GM19023 (cell line): ENCODE data around the gene MIF4GD.
"Not testable (repeated sequence)": the region's sequence is repeated elsewhere in the genome, so short reads cannot be mapped to it uniquely, and the experiment has no call there.

ENCODE experiments used
- ATAC-seq: cut with Tn5 transposase; IDR thresholded peaks from one replicate; pipeline ENCODE4 v1.9.1; 2021; ENCODE audit warnings: mild to moderate bottlenecking, moderate library complexity; ENCODE audit not compliant: unreplicated experiment

MIF4GD gene

GRCh38 chr17:75270966-75271232, at the start of gene MIF4GD:
Gene MIF4GD (minus strand): TSS chr17:75271231. CDS start chr17:75270195, 1,036 bp downstream.
- no peak for ATAC-seq

- ATAC-seq = peak; percentile 53
Measured at GRCh38 chr17:75319904-75320691, 49.1 kb upstream of the MIF4GD start.

- ATAC-seq = no peak
Measured at GRCh38 chr17:75318615-75319222, 47.7 kb upstream of the MIF4GD start.

- no peak for ATAC-seq
Measured at GRCh38 chr17:75318211-75318610, 47.2 kb upstream of the MIF4GD start.

- no peak for ATAC-seq
Measured at GRCh38 chr17:75317671-75318070, 46.6 kb upstream of the MIF4GD start.

- no peak for ATAC-seq
Measured at GRCh38 chr17:75316253-75316652, 45.2 kb upstream of the MIF4GD start.

GRCh38 chr17:75315541-75316243, 44.7 kb upstream of the MIF4GD start:
- ATAC-seq = no peak

GRCh38 chr17:75313941-75314551, 43.0 kb upstream of the MIF4GD start:
- ATAC-seq = peak; percentile 43

GRCh38 chr17:75308732-75309629, 38.0 kb upstream of the MIF4GD start:
- no peak for ATAC-seq

- no peak for ATAC-seq
Measured at GRCh38 chr17:75307957-75308731, 37.1 kb upstream of the MIF4GD start.

- ATAC-seq = no peak
Measured at GRCh38 chr17:75301502-75302206, 30.6 kb upstream of the MIF4GD start.

- no peak for ATAC-seq
Measured at GRCh38 chr17:75301049-75301448, 30.0 kb upstream of the MIF4GD start.

GRCh38 chr17:75300280-75300679, 29.2 kb upstream of the MIF4GD start:
- no peak for ATAC-seq

- ATAC-seq = peak; percentile 62
Measured at GRCh38 chr17:75295201-75296158, 24.4 kb upstream of the MIF4GD start.

GRCh38 chr17:75292810-75293448, 21.9 kb upstream of the MIF4GD start:
- not testable (repeated sequence) for ATAC-seq

GRCh38 chr17:75289832-75290337, 18.9 kb upstream of the MIF4GD start:
- ATAC-seq = no peak

GRCh38 chr17:75289115-75289831, 18.2 kb upstream of the MIF4GD start, which contains the start of gene SLC25A19:
Gene SLC25A19 (minus strand): TSS chr17:75289433. CDS start chr17:75286764, 2,669 bp downstream.
- ATAC-seq = peak; percentile 93
